Karpas-422 (cell line): ENCODE results near the gene ZNF217. TPM values are rescaled to one million over a fixed set of nuclear protein-coding genes. Genes with fewer than 3 reads are reported as not detected.
A peak's percentile ranks its signal among the peaks of the same experiment; 100 is the strongest.
"Not testable (repeated sequence)": the region's sequence is repeated elsewhere in the genome, so short reads cannot be mapped to it uniquely, and the experiment has no call there.

Experiments used
- DNase-seq: peaks from one replicate; pipeline ENCODE4 v3.0.0-alpha.2; 2015
- H2AFZ ChIP-seq: fragments of 200-600 bp; sonication (generic); 2 replicates; pipeline ENCODE4 v1.6.1; 2014; ENCODE audit warnings: antibody characterized with exemption, low read length, mixed read lengths
- H3K27ac ChIP-seq: fragments of 200-600 bp; sonication (generic); 2 replicates; pipeline ENCODE4 v1.5.1; 2014; ENCODE audit warnings: mild to moderate bottlenecking, low read length, moderate library complexity
- H3K27me3 ChIP-seq: fragments of 200-600 bp; sonication (generic); 2 replicates; pipeline ENCODE4 v1.6.1; 2014; ENCODE audit warnings: low read length, mixed read lengths
- H3K36me3 ChIP-seq: fragments of 200-600 bp; sonication (generic); 2 replicates; pipeline ENCODE4 v1.6.1; 2014; ENCODE audit warnings: low read length, mixed read lengths; ENCODE audit not compliant: insufficient read depth
- H3K4me1 ChIP-seq: fragments of 200-600 bp; sonication (generic); 2 replicates; pipeline ENCODE4 v1.6.1; 2014; ENCODE audit warnings: mild to moderate bottlenecking, low read length, mixed read lengths
- H3K4me2 ChIP-seq: fragments of 200-600 bp; sonication (generic); 2 replicates; pipeline ENCODE4 v1.6.1; 2014; ENCODE audit warnings: low read length, low read depth, mild to moderate bottlenecking; ENCODE audit not compliant: poor library complexity, severe bottlenecking
- H3K4me3 ChIP-seq: fragments of 200-600 bp; sonication (generic); 2 replicates; pipeline ENCODE4 v1.5.1; 2014; ENCODE audit warnings: mild to moderate bottlenecking, antibody characterized with exemption, low read length, mixed read lengths
- H3K79me2 ChIP-seq: fragments of 200-600 bp; sonication (generic); 2 replicates; pipeline ENCODE4 v1.6.1; 2014; ENCODE audit warnings: mild to moderate bottlenecking, low read length, mixed read lengths
- H3K9ac ChIP-seq: fragments of 200-600 bp; sonication (generic); 2 replicates; pipeline ENCODE4 v1.6.0; 2014; ENCODE audit warnings: low read length
- H3K9me2 ChIP-seq: fragments of 200-600 bp; sonication (generic), shearing (Covaris generic); replicated peaks from 2 replicates; pipeline ENCODE4 v1.6.0; 2014; ENCODE audit warnings: mild to moderate bottlenecking, low read length, moderate library complexity; ENCODE audit not compliant: insufficient read depth
- H3K9me3 ChIP-seq: fragments of 300-700, 200-600 bp; sonication (generic); 2 replicates; pipeline ENCODE4 v1.6.1; 2014; ENCODE audit warnings: low read length, mixed read lengths
- H4K20me1 ChIP-seq: fragments of 200-600 bp; sonication (generic); 2 replicates; pipeline ENCODE4 v1.6.1; 2014; ENCODE audit warnings: mild to moderate bottlenecking, antibody characterized with exemption, low read length, low read depth; ENCODE audit not compliant: insufficient read depth
- total RNA-seq: library from RNA; depleted of rRNA; stranded (reverse); fragments of >200 nt; shearing (Covaris generic); gene quantifications from 2 replicates; pipeline ENCODE4 v1.2.3, GENCODE V29; 2014; ENCODE audit warnings: low replicate concordance; rRNA removed

The ZNF217 gene
- total RNA-seq = 1.5 and 2.2 TPM in 2 replicates

DNA sequence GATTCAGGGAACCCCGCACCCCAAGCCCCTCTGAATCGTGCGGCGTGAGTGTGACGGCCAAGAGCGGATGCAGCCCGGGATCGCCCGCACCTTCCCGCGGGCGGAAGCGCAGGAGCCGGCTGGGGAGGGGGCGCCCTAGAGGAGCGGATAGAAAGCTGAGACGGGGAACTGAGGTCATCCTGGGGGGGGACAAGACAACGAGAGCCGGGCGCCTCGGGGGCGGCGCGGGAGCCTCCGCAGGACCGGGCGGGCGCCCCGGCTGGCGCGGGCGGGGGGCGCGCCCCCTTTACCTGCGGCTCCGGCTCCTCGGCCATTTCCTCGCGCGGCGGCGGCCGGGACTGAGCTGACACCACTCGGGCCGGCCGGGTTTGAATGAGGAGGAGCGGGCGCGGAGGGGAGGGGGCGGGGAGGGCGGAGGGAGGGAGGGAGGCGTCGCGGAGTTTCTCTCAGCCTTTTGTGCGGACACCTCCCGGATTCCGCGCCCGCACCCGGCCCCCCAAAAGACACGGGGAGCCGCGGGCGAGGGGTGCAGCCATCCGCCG lies at the start of gene ZNF217:
Gene ZNF217 (minus strand): TSS at position 374 of the 542 bp plus-strand sequence. CDS start 11,013 bp downstream, outside the sequence.
- not testable (repeated sequence) for H3K27me3 ChIP-seq, H3K9me3 ChIP-seq, H3K36me3 ChIP-seq, H3K9me2 ChIP-seq, H4K20me1 ChIP-seq, H3K27ac ChIP-seq, H3K79me2 ChIP-seq
- peak within 1 kb of the TSS; percentile 68 for H3K4me3 ChIP-seq
- peaks cover 26% of the 10 kb centered on the region for H3K4me1 ChIP-seq
- H3K4me2 ChIP-seq = peak within 1 kb of the TSS; percentile 70
- H3K9ac ChIP-seq = peak within 1 kb of the TSS; percentile 63
- peak; percentile 57 for DNase-seq
- peak within 1 kb of the TSS; percentile 56; the same call in 1 of the 2 replicates for H2AFZ ChIP-seq

DNA sequence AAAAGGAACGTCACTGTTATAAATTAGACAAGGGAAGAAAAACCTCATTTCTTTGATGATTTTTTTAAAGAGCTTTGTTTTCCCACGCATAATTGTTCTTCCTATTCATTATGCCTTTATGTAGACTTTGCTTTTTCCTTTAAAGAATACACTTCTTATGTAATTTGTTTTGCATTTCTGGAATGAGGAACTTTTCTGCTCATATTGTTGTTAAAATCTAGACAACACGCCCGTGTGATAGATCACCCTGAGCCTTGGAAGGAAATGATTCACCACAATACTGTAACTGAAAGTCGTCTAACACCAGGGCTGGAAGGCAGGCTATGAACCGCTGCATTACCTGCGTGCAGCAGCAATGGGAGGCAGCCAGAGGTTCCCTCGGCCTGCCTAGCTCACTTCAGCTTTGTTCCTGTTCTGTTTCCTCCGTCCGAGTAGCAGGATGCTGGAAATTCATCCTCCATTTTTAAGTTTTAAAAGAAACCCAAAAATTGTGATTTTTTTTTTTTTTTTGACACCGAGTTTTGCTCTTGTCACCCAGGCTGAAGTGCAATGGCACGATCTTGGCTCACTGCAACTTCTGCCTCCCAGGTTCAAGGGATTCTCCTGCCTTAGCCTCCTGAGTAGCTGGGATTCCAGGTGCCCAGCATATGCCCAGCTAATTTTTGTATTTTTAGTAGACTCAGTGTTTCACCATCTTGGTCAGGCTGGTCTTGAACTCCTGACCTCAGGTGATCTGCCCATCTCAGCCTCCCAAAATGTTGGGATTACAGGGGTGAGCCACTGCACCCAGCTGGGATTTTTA lies 49.6 kb upstream of the ZNF217 start:
- H3K4me1 ChIP-seq = no peaks in the 10 kb centered on the region
- H3K27ac ChIP-seq = no peak overlapping the region
- H3K36me3 ChIP-seq = no peaks in the 10 kb centered on the region
- H2AFZ ChIP-seq = no peak overlapping the region
- no peaks in the 10 kb centered on the region for H3K79me2 ChIP-seq
- no peak for DNase-seq
- no peaks in the 10 kb centered on the region for H3K27me3 ChIP-seq
- H3K4me3 ChIP-seq = no peak overlapping the region
- no peaks in the 10 kb centered on the region for H4K20me1 ChIP-seq
- H3K9ac ChIP-seq = no peak overlapping the region
- H3K9me2 ChIP-seq = no peaks in the 10 kb centered on the region
- no peaks in the 10 kb centered on the region for H3K9me3 ChIP-seq
- H3K4me2 ChIP-seq = no peak overlapping the region

DNA sequence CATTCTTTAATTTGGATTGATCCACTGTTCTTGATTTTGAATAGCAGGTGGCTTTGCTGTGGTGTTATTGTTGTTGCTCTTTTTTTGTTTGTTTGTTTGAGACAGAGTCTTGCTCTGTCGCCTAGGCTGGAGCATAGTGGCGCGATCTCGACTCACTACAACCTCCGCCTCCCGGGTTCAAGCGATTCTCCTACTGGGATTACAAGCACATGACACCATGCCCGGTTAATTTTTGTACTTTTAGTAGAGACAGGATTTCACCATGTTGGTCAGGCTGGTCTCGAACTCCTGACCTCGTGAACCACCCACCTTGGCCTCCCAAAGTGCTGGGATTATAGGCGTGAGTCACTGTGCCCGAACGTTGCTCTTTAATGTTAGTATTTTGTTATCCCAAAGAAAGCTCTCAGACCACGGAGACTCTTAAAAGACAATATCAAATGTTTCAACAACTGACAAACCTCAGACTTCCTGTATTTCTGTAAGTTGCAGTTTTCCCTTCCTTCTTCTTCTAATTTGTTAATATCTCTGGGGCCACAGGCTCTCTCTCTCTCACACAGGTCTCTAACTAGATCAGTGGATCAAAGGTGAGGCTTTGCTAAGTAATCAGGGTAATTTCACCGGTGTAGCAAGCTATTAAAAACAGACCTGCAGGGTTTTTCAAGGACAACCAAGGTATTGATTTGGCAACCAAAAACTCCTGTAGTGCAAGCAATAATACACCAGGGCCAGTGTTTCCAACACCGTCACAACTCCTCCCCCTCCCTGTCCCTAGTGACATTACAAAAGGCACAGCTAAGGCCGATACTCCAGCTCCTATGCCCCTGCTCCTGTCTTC lies 48.8 kb upstream of the ZNF217 start:
- Histone ChIP-seq H3K9me2 (no peaks in the 10 kb centered on the region), H3K4me3 (no peak overlapping the region), H3K9me3 (no peaks in the 10 kb centered on the region), H2AFZ (no peak overlapping the region), H3K4me1 (no peaks in the 10 kb centered on the region), H3K4me2 (no peak overlapping the region), H3K36me3 (no peaks in the 10 kb centered on the region), H3K9ac (no peak overlapping the region), H3K79me2 (no peaks in the 10 kb centered on the region), H3K27ac (no peak overlapping the region), H4K20me1 (no peaks in the 10 kb centered on the region), H3K27me3 (no peaks in the 10 kb centered on the region)
- DNase-seq = no peak

DNA sequence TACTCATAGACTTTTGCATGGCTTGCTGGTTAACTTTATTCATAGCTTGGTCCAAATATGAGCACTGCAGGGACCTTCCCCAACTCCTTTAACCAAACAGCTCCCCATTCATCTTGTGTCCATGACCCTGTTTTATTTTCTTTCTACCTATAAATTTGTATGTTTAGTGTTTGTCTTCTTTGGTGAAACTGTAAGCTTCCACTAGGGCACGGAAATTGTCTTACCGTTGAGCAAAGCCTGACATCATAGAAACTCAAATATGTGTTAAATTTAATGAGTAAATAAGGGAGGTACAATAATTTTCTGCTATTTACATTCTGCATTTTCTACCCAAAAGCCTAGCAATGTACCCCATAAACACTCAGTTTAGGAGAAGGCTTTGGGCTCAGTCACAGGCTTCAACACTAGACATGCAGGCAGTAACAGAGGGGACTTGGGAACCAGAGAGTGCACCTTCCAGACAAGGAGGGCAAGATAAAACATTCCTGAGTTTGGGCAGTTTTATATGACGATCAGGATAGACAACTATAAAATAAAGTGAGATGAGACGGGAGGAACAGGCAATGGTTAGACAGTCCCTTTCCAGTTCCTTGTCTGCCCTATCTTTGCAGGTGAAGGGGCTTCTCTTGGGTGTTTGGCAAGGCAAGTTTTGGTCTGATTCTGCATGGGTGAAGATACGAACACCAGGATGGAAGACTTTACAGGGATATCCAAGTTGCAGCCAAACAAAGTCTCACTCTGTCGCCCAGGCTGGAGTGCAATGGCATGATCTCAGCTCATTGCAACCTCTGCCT lies 46.2 kb upstream of the ZNF217 start:
- no peaks in the 10 kb centered on the region for H3K27me3 ChIP-seq
- H3K9me2 ChIP-seq = no peaks in the 10 kb centered on the region
- no peak for DNase-seq
- no peaks in the 10 kb centered on the region for H3K36me3 ChIP-seq
- no peak overlapping the region for H3K9ac ChIP-seq
- H2AFZ ChIP-seq = no peak overlapping the region
- no peaks in the 10 kb centered on the region for H3K9me3 ChIP-seq
- no peaks in the 10 kb centered on the region for H3K4me1 ChIP-seq
- no peak overlapping the region for H3K4me2 ChIP-seq
- H3K4me3 ChIP-seq = no peak overlapping the region
- H4K20me1 ChIP-seq = no peaks in the 10 kb centered on the region
- no peaks in the 10 kb centered on the region for H3K79me2 ChIP-seq
- H3K27ac ChIP-seq = no peak overlapping the region

DNA sequence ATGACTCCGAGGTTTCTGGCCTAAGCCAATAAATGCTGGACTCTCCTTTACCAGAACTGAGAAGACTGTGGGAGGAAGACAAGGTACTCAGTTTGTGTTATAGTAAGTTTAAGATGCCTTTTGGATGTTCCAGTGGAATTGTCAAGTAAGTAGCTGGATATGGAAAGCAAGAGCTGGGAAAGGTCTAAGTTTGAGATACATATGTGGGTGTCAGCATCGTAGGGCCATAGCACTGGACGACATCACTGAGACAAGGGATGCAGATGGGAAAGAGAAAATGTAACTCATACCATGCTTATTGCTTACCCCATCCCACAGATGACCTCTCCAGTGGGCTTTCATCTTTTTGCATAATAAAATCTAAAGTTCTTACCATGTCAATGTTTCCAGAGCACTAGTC lies 45.5 kb upstream of the ZNF217 start:
- H3K4me1 ChIP-seq = no peaks in the 10 kb centered on the region
- no peaks in the 10 kb centered on the region for H3K79me2 ChIP-seq
- H3K9ac ChIP-seq = no peak overlapping the region
- no peaks in the 10 kb centered on the region for H3K27me3 ChIP-seq
- H4K20me1 ChIP-seq = no peaks in the 10 kb centered on the region
- H3K9me2 ChIP-seq = no peaks in the 10 kb centered on the region
- no peaks in the 10 kb centered on the region for H3K36me3 ChIP-seq
- H3K4me2 ChIP-seq = no peak overlapping the region
- H3K4me3 ChIP-seq = no peak overlapping the region
- no peaks in the 10 kb centered on the region for H3K9me3 ChIP-seq
- H3K27ac ChIP-seq = no peak overlapping the region
- DNase-seq = no peak
- no peak overlapping the region for H2AFZ ChIP-seq

DNA sequence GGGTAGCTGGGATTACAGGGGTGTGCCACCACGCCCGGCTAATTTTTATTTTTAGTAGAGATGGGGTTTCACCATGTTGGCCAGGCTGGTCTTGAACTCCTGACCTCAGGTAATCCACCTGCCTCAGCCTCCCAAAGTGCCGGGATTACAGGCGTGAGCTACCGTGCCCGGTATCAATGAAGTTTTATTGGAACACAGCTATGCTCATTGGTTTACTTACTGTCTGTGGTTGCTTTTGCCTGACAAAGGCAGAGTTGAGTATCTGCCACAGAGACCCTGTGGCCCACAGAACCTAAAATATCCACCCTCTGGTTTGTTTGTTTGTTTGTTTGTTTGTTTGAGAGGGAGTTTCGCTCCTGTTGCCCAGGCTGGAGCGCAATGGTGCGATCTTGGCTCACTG lies 43.7 kb upstream of the ZNF217 start:
- not testable (repeated sequence) for H3K4me1 ChIP-seq, H3K4me3 ChIP-seq, H4K20me1 ChIP-seq, H2AFZ ChIP-seq, H3K36me3 ChIP-seq, H3K9ac ChIP-seq, H3K27me3 ChIP-seq, H3K9me2 ChIP-seq, H3K79me2 ChIP-seq, DNase-seq, H3K4me2 ChIP-seq, H3K27ac ChIP-seq, H3K9me3 ChIP-seq

DNA sequence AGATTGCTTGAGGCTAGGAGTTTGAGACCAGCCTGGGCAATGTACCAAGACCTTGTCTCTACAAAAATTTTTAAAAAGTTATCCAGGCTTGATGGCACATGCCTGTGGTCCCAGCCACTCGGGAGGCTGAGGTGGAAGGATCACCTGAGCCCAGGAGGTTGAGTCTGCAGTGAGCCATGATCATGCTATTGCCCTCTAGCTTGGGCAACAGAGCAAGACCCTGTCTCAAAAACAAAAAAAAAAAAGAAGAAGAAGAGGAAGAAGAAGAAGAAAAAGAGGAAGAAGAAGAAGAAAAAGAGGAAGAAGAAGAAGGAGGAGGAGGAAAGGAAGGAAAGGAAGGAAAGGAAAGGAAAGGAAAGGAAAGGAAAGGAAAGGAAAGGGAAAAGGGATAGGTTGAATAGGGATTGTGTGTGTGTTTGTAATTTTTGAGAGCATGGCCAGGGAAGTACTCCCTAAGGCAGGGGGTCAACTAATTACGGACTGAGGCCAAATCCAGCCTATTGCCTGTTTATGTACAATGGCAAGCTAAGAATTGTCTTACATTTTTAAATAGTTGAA lies 43.0 kb upstream of the ZNF217 start:
- Histone ChIP-seq H3K27me3 (no peaks in the 10 kb centered on the region), H3K36me3 (no peaks in the 10 kb centered on the region), H2AFZ (no peak overlapping the region), H3K27ac (no peak overlapping the region), H4K20me1 (no peaks in the 10 kb centered on the region), H3K79me2 (no peaks in the 10 kb centered on the region), H3K4me1 (no peaks in the 10 kb centered on the region), H3K9me2 (no peaks in the 10 kb centered on the region), H3K9me3 (no peaks in the 10 kb centered on the region), H3K4me3 (no peak overlapping the region), H3K9ac (no peak overlapping the region), H3K4me2 (no peak overlapping the region)
- DNase-seq = no peak
